ENCODE data around the gene PLD4.

The PLD4 gene

DNA sequence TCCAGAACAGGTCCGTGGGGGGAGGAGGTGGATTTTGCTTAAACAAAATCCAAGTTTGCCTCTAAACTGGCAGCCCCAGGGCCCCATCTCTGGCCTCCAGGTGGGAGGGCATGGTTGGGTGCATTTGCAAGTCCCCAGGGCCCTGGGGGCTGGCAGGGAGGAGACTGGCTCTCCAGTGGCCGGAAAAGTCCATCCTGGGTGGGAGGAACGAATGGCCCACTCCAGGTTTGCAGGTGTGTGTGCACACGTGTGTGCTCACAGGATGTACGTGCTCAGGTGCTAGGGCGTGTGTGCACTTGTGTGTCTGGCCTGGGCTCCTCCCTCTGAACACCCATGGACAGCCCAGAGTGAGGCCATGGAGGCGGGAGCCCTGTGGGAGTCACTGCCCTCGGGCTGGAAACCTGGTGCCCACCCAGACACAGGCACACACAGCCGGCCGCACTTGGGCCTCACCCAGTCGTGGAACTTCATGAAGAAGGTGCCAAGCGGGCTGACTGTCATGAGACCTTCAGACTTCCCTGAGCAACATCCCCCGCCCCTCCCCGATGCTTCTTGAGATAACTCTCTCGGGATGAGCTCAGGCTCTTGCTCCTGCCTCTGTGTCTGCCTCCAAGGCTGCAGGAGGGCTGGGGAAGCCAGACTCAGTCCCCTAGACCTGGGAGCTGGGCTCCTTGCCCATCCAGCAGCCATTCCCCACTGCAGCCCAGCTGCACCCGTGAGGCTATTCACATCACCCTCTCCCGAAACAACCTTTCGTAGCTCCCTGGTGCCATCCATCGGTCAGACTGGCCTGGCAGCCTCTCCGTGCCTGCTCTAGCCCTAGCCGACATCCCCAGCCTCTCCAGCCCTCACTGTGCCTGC is 44.1 kb downstream of the PLD4 start:
- no peak for DNase-seq (ENCODE audit: extremely low spot score)
- POLR2A ChIA-PET, result interaction anchor here (1.1 to 1.6 kb wide), 2 partner anchors 34 to 52 kb away, joined by 3 read pairs; partner anchors contain the start of gene CDCA4
- CTCF ChIA-PET, result interaction anchor here (0.6 to 1.3 kb wide), 3 partner anchors 77 to 140 kb away, joined by 3 to 5 read pairs (median 3); no protein-coding TSS in a partner anchor
- TF ChIP-seq, protein P1, sequence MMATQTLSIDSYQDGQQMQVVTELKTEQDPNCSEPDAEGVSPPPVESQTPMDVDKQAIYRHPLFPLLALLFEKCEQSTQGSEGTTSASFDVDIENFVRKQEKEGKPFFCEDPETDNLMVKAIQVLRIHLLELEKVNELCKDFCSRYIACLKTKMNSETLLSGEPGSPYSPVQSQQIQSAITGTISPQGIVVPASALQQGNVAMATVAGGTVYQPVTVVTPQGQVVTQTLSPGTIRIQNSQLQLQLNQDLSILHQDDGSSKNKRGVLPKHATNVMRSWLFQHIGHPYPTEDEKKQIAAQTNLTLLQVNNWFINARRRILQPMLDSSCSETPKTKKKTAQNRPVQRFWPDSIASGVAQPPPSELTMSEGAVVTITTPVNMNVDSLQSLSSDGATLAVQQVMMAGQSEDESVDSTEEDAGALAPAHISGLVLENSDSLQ (IDR thresholded peaks at IDR 0.05), result no peak
- no peak for TF ChIP-seq L3MBTL2 (conservative IDR thresholded peaks at IDR 0.05)
- no peak for TF ChIP-seq LEF1 (IDR thresholded peaks at IDR 0.05; ENCODE audit: borderline replicate concordance)
- TF ChIP-seq ZNF384 (IDR thresholded peaks at IDR 0.05), result no peak
- TF ChIP-seq ARNT (IDR thresholded peaks at IDR 0.05), result no peak
- TF ChIP-seq TARDBP (IDR thresholded peaks at IDR 0.05), result no peak
- TF ChIP-seq SUZ12 (IDR thresholded peaks at IDR 0.05), result no peak
- TF ChIP-seq HDGF (IDR thresholded peaks at IDR 0.05; ENCODE audit: borderline replicate concordance), result no peak
- no peak for TF ChIP-seq FOXK2 (IDR thresholded peaks at IDR 0.05)
- no peak for TF ChIP-seq SP1 (IDR thresholded peaks at IDR 0.05)
- TF ChIP-seq FOXA1 (IDR thresholded peaks at IDR 0.05), result no peak
- no peak for TF ChIP-seq ELF4 (IDR thresholded peaks at IDR 0.05)
- TF ChIP-seq FOXM1 (IDR thresholded peaks at IDR 0.05; ENCODE audit: borderline replicate concordance), result no peak
- TF ChIP-seq BHLHE40 (IDR thresholded peaks at IDR 0.05; ENCODE audit: borderline replicate concordance), result no peak
- no peak for TF ChIP-seq NFRKB (IDR thresholded peaks at IDR 0.05)
- TF ChIP-seq CTBP1 (IDR thresholded peaks at IDR 0.05; ENCODE audit: borderline replicate concordance), result no peak

DNA sequence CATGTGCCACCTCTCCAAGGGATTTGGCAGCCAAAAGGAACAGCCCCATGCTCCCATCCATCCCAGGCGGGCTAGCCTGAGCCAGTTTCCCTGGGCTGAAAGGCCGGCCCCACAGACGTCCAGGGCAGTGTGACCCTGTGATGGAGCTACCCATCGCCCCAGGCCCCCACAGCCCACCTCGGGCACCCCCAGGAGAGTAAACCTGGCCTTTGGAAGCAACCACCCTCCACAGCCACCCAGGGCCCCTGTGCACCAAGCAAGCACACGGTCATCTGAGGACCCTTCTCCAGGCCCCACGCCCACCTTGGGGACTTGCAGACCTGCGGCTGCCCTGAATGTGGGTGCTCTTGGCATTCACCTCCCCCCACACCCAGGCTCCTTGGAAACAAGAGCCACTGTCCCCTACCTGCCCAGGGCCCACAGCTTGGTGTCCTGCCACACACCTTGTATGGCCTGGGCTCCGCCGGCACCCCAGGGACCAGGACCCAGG is 45.1 kb downstream of the PLD4 start:
- ChIA-PET POLR2A (interaction anchor here (1.1 to 1.6 kb wide), 2 partner anchors 35 to 51 kb away, joined by 3 read pairs; partner anchors contain the start of gene CDCA4), CTCF (interaction anchor here (1.3 kb wide), 1 partner anchor 76 kb away, joined by 3 read pairs; no protein-coding TSS in a partner anchor)
- DNase-seq (ENCODE audit: extremely low spot score), result no peak
- TF ChIP-seq CTBP1 (IDR thresholded peaks at IDR 0.05; ENCODE audit: borderline replicate concordance) (no peak), BHLHE40 (IDR thresholded peaks at IDR 0.05; ENCODE audit: borderline replicate concordance) (no peak), TARDBP (IDR thresholded peaks at IDR 0.05) (no peak), SP1 (IDR thresholded peaks at IDR 0.05) (no peak), ZNF384 (IDR thresholded peaks at IDR 0.05) (no peak), LEF1 (IDR thresholded peaks at IDR 0.05; ENCODE audit: borderline replicate concordance) (no peak), FOXK2 (IDR thresholded peaks at IDR 0.05) (no peak), L3MBTL2 (conservative IDR thresholded peaks at IDR 0.05) (no peak), NFRKB (IDR thresholded peaks at IDR 0.05) (no peak), HDGF (IDR thresholded peaks at IDR 0.05; ENCODE audit: borderline replicate concordance) (no peak), ARNT (IDR thresholded peaks at IDR 0.05) (no peak), SUZ12 (IDR thresholded peaks at IDR 0.05) (no peak), FOXA1 (IDR thresholded peaks at IDR 0.05) (no peak), FOXM1 (IDR thresholded peaks at IDR 0.05; ENCODE audit: borderline replicate concordance) (no peak), ELF4 (IDR thresholded peaks at IDR 0.05) (no peak)
- TF ChIP-seq, protein P1 (IDR thresholded peaks at IDR 0.05), result no peak

DNA sequence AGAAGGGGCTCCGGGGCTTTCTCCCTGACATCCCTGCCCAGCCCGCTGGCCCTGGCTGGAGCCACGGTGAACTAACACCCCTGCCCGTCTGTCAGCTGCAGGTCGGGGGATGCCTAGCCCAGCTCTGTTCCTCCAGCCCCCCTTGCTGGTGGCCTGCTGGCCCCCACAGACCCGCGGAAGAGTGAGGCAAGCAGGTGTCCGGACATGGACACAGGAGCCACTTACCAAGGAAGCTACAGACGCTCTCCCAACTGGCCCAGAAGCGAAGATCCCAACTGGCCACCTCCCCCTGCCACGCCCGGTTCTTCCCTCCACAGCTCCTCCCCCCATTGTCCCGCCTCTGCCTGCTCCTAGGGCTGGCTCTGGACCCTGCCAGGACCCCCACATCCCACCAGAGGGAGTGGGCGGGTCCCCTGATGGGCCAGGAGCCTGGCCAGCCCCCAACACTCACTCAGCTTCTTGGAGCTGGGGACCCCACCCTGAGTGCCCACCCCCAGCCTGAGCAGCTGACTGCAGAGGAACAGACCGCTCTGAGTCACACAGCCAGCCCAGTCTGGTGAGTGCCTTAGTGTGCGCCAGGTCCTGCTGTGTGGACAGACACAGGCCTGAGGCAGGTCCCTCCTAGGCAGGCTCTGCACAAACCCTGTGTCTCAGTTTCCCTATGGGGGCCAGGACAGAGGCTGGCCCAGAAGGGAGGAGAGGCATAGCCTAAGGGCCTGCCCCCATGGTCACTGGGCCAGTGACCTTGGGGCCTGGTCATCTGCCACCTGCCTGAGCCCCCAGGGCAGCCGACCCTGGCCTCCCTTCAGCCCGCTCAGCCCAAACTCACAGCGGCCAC is 45.8 kb downstream of the PLD4 start:
- no peak for DNase-seq (ENCODE audit: extremely low spot score)
- ChIA-PET CTCF (no interaction called here), POLR2A (interaction anchor here (1.6 kb wide), 1 partner anchor 50 kb away, joined by 3 read pairs; the partner anchor contains the start of gene CDCA4)
- TF ChIP-seq FOXM1 (IDR thresholded peaks at IDR 0.05; ENCODE audit: borderline replicate concordance), result no peak
- TF ChIP-seq ELF4 (IDR thresholded peaks at IDR 0.05), result no peak
- TF ChIP-seq LEF1 (IDR thresholded peaks at IDR 0.05; ENCODE audit: borderline replicate concordance), result no peak
- no peak for TF ChIP-seq ZNF384 (IDR thresholded peaks at IDR 0.05)
- TF ChIP-seq CTBP1 (IDR thresholded peaks at IDR 0.05; ENCODE audit: borderline replicate concordance), result no peak
- no peak for TF ChIP-seq SP1 (IDR thresholded peaks at IDR 0.05)
- no peak for TF ChIP-seq BHLHE40 (IDR thresholded peaks at IDR 0.05; ENCODE audit: borderline replicate concordance)
- TF ChIP-seq FOXK2 (IDR thresholded peaks at IDR 0.05), result no peak
- no peak for TF ChIP-seq HDGF (IDR thresholded peaks at IDR 0.05; ENCODE audit: borderline replicate concordance)
- no peak for TF ChIP-seq FOXA1 (IDR thresholded peaks at IDR 0.05)
- no peak for TF ChIP-seq SUZ12 (IDR thresholded peaks at IDR 0.05)
- no peak for TF ChIP-seq L3MBTL2 (conservative IDR thresholded peaks at IDR 0.05)
- no peak for TF ChIP-seq NFRKB (IDR thresholded peaks at IDR 0.05)
- no peak for TF ChIP-seq TARDBP (IDR thresholded peaks at IDR 0.05)

DNA sequence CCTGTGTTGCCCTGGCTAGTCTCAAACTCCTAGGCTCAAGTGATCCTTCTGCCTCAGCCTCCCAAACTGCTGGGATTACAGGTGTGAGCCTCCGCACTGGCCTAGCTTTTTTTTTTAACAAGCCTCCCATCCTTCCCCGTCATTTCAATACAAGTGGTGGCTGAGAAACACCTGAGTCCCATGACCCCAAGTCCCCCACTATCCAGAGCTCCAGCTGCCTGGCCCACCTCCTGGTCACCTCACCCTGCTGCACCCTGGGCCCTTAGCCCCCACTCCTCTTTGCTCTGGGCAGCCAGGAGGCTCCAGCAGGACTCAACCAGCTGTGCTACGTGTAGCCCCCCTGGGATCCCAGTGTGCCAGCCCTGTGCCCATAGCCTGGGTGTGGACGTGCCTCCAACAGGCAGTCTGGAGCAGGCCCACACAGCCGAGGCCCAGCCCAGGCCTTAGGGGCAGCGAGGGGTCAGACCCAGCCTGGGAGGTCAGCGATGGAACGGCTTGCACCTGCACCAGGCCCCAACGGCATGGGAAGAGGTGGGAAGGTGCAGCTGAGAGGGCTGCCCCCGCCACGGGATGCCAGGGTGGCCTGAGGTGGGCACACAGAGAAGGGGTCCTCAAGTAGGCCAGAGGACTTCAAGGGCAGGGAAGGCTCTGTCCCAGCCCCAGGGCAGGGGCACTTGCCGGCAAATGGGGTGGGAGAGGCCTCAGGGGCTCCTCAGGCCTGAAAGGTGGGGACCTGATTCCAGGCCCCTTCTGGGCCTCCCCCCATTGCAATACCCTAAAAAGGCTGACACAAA is 47.0 kb downstream of the PLD4 start:
- ChIA-PET CTCF (no interaction called here), POLR2A (no interaction called here)
- TF ChIP-seq NFRKB (IDR thresholded peaks at IDR 0.05) (no peak), HDGF (IDR thresholded peaks at IDR 0.05; ENCODE audit: borderline replicate concordance) (no peak), ELF4 (IDR thresholded peaks at IDR 0.05) (no peak), CTBP1 (IDR thresholded peaks at IDR 0.05; ENCODE audit: borderline replicate concordance) (no peak), FOXA1 (IDR thresholded peaks at IDR 0.05) (no peak), SUZ12 (IDR thresholded peaks at IDR 0.05) (no peak), FOXK2 (IDR thresholded peaks at IDR 0.05) (no peak), L3MBTL2 (conservative IDR thresholded peaks at IDR 0.05) (no peak)
- TF ChIP-seq, protein P1 (IDR thresholded peaks at IDR 0.05), result no peak
- DNase-seq (ENCODE audit: extremely low spot score), result no peak
